ENCODE measurements around the gene MSRB2.
"Not testable (repeated sequence)": the region's sequence is repeated elsewhere in the genome, so short reads cannot be mapped to it uniquely, and the experiment has no call there.

Gene MSRB2

GRCh38 chr10:23095404-23095965 lies at the start of gene MSRB2:
MSRB2 (plus strand) TSS chr10:23095579; CDS start chr10:23095609, 30 bp downstream.
- DNase-seq (ENCODE audit: low spot score) = peak; percentile 90

DNA sequence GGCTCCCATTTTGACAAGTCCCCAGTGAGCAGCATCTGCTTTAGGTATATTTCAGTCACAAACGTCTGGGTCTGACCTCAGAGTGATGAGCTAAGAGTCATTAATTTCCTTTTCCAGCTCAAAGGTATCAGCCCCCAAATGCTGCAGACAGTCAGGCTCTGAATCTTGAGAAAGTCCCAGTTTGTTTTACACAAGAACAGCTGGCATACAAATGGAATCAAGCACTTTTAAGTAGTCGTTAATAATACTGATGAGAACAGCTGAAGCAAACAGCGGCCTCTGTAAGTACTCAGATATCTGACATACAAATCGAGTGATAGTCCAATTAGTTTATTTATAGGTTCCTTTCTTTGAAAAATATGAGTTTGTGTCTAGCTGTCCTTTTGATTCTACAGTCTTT lies 49.4 kb upstream of the MSRB2 start:
- no peak for DNase-seq (ENCODE audit: low spot score)

- DNase-seq (ENCODE audit: low spot score) = no peak
Observed at GRCh38 chr10:23047201-23048050, 48.0 kb upstream of the MSRB2 start.

- no peak for DNase-seq (ENCODE audit: low spot score)
Observed at GRCh38 chr10:23048191-23048590, 47.2 kb upstream of the MSRB2 start.

- no peak for DNase-seq (ENCODE audit: low spot score)
Observed at GRCh38 chr10:23051278-23051677, 44.1 kb upstream of the MSRB2 start.

DNA sequence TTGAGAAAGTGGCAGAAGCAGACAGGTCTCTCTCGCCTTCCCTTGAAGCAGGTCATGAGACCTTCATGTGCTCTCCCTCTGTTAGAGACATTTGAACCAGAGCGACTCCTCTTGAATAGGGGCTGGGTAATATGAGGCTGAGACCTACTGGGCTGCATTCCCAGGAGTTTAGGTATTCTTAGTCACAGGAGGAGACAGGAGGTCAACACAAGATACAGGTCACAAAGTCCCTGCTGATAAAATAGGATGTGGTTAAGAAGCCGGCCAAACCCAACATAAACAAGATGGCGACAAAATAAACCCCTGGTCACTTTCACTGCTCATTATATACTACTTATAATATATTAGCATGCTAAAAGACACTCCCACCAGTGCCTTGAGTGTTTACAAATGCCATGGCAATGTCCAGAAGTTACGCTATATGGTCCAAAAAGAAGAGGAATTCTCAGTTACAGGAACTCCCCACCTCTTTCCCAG lies 43.5 kb upstream of the MSRB2 start:
- DNase-seq (ENCODE audit: low spot score) = no peak

DNA sequence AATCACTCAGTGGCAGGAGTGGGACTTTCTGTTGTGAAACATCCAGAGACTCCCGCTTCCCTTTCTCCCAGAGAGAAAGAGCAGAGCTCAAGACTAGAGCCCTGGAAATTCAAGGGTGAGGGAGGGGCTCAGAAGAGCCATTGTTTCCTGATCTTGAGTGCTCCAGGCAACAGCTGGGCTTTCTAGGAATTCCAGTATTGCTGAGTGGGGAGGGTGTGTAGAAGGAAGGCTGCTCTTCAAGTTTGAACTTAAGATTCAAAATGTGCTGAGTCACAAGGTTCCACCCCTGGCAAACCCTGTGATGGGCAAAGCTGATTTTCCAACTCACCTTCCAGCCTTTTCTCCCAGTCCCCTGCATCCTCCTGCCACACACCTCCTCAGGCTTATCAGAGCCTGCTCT lies 42.3 kb upstream of the MSRB2 start:
- no peak for DNase-seq (ENCODE audit: low spot score)

- DNase-seq (ENCODE audit: low spot score) = no peak
Observed at GRCh38 chr10:23055424-23056185, 39.8 kb upstream of the MSRB2 start.

DNA sequence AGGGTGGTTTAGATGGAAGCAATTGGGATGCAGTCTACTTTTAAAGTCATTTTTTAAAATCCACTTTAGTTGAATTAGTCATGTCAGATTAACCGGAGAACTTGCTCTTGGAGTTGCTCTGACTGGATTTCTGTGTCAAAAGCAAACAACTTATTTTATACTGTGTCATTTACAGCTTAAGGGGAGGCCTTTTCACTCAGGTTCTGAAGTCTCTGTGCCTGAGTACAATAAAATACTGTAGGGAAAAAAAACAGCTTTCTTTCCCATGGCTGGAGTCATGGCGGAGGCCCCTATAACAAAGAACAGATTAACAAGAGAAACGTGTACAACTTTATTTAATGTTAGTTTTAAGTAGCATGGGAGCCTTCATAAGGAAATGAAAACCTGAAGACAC lies 39.2 kb upstream of the MSRB2 start:
- DNase-seq (ENCODE audit: low spot score) = no peak

DNA sequence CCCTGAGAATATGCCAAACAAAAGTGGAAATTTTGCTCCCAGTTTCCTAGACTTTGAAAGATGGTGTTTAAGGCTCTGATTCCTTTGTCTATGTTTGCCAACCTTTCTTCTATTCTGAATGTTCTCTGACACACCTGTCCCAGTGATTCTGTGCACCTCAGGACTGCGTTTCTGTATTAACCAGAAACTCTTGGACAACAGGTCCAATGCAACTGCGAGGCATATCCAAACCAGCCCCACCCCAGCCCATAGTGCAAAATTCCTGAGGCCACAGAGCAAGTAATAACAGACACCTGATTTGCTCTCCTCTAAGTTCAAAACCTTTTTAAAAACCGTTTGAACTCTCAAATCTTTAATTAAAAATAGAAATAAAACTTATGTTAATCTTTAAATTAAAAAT lies 37.0 kb upstream of the MSRB2 start:
- DNase-seq (ENCODE audit: low spot score) = no peak

DNA sequence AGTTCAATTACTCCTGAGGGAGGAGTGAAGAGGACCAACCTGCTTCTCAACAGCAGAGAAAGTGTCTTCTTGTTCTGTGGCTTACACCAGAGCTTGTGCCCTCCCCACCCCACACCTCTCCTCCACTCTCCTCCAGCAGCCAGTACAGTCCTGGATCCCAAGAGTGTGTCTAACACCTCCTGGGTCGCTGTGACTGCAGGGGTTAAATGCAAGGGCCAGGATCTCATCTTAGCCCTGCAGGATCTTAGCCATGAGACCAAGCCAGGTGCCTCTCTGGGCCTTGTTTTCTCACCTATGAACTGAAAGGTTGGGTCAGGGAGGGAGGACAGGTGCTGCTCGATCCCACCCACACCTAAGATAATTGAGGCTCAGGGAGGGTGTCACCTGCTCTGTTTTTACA lies 34.5 kb upstream of the MSRB2 start:
- no peak for DNase-seq (ENCODE audit: low spot score)

GRCh38 chr10:23063045-23063972 lies 32.1 kb upstream of the MSRB2 start:
- DNase-seq (ENCODE audit: low spot score) = no peak

- DNase-seq (ENCODE audit: low spot score) = no peak
Observed at GRCh38 chr10:23063973-23064812, 31.2 kb upstream of the MSRB2 start.

GRCh38 chr10:23064813-23065114 lies 30.6 kb upstream of the MSRB2 start:
- DNase-seq (ENCODE audit: low spot score) = not testable (repeated sequence)

DNA sequence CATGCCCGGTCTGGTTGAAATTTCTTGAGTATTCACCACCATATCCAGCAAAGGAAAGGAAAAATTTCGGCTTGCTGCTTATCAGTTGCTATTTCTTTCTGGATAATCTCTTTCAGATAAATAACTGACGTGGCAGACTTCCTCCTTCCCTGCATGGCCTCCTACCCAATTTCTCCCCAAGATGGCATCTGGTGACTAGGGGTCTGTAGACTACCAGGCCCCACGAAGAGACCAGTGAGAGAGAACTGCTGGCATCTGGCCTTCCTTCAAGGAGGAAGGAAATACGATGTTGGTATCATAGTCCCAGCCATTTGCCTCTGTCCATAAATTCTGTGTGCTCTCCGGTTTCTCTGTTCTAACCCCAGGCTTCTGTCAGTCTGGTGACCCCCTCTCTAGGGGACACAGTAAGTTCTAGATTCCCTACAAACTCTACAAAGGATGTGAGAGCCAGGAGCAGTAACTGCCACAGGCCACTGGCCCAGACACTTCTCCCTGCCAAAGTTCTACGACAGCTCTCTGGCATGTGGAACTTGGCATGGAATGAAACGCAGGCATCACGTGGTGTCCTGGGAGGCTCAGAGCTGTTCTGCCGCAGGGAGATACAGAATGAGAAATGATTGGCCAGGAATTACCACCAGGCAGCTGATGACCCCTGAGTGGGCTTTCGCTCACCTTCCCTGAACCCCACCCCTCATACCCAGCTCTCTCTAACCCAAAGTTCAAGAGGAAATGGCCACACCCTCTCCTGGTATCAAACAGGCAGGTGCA lies 30.0 kb upstream of the MSRB2 start:
- peak; percentile 69 for DNase-seq (ENCODE audit: low spot score)

DNA sequence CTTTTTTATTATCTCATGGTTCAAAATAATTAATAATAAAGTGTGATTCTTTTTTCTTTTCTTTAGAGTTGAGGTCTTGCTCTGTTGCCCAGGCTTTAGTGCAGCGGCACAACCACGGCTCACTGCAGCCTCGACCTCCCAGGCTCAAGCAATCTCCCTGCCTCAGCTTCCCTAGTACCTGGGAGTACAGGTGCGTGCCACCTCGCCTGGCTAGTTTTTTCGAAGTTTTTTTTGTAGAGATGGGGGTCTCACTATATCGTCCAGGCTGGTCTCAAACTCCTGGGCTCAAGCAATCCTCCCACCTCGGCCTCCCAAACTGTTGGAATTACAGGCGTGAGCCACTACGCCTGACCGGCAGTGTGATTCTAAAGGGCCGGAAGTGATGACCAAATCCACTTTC lies 28.0 kb upstream of the MSRB2 start:
- no peak for DNase-seq (ENCODE audit: low spot score)

- DNase-seq (ENCODE audit: low spot score) = peak; percentile 64
Observed at GRCh38 chr10:23067939-23068775, 27.2 kb upstream of the MSRB2 start.

DNA sequence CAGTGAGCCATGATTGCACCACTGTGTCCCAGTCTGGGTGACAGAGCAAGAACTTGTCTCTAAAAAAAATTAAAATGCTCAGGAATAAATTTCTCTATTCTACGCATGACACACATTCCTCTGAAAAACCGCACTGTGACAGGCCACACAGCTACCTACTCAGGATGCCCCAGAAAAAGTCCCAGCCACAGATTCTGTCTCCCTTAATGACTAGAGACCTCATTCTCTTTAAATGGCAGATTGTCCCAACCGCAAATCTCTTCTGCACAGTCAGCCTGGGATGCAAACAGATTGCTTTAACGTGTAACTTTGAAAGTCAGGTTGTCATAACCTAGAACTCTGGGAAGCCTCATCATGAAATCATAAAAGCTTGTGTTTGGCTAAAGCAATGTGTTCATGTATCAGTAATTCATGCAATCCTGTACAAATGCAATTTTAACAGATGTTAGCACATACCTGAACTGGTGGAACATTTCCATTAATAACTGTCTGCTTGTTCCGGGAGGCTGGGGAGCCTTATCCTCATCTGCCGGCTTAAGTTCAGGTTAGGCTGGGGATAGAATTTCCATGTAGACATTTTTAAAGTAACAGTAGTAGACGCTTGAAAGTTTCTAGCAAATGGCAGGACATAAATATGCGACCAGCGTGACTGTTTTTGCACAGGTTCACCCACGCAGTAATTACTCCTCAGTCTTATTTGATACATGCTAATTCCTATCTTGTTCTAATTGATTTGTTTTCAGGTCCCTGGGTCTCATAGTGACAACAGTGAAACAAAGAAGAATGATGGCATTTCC lies 26.2 kb upstream of the MSRB2 start:
- DNase-seq (ENCODE audit: low spot score) = no peak

Measured in SW480 (cell line).